Upper lobe of right lung (tissue), 1 donor: Measurements from ENCODE around the gene TICAM1. TPM values are rescaled to one million over a fixed set of nuclear protein-coding genes. Genes with fewer than 3 reads are reported as not detected.
"Not testable (repeated sequence)": the region's sequence is repeated elsewhere in the genome, so short reads cannot be mapped to it uniquely, and the experiment has no call there.

Experiments
- ATAC-seq: fragments of 200-7000 bp; cut with Tn5 transposase; one replicate; pipeline ENCODE4 v1.9.1; 2020; ENCODE audit warnings: mild to moderate bottlenecking, moderate library complexity
- DNase-seq: peaks from one replicate; pipeline ENCODE4 v3.0.0-alpha.2; 2020
- H3K27ac ChIP-seq: fragments of 200-600 bp; one replicate; pipeline ENCODE4 v1.8.0; 2022
- H3K27me3 ChIP-seq: fragments of 200-600 bp; one replicate; pipeline ENCODE4 v1.8.0; 2022; ENCODE audit warnings: mild to moderate bottlenecking
- H3K36me3 ChIP-seq: fragments of 200-600 bp; one replicate; pipeline ENCODE4 v1.8.0; 2022
- H3K4me1 ChIP-seq: fragments of 200-600 bp; one replicate; pipeline ENCODE4 v1.8.0; 2022
- H3K4me3 ChIP-seq: fragments of 200-600 bp; one replicate; pipeline ENCODE4 v1.8.0; 2022; ENCODE audit warnings: mild to moderate bottlenecking
- H3K9me3 ChIP-seq: fragments of 200-600 bp; one replicate; pipeline ENCODE4 v1.8.0; 2022
- CTCF ChIP-seq: fragments of 200-600 bp; IDR thresholded peaks from one replicate; pipeline ENCODE4 v1.8.0; 2022; ENCODE audit warnings: antibody characterized with exemption
- intact Hi-C: fragments of 100-400 bp; cut with DNase I; formaldehyde crosslinking; loops from one replicate; pipeline ENCODE4 v1.11.0; 2022
- total RNA-seq: library from RNA; stranded (reverse); fragmentation: NEBNext Ultra II Directional; extraction: Animal tissue kit (Norgen Biotek cat#: 25700); gene quantifications from one replicate; pipeline ENCODE4 v1.2.1, GENCODE V29; 2021
- donor health status: DM: no; HTN: yes; CAD: no; lungs with severe emphysema.

Gene TICAM1
- total RNA-seq, 1 donor from 2014 or later = 16.6 TPM

GRCh38 chr19:4780860-4781259, 50.7 kb downstream of the TICAM1 start:
- no peaks in the 10 kb centered on the region for H3K9me3 ChIP-seq
- H3K36me3 ChIP-seq = no peaks in the 10 kb centered on the region
- DNase-seq (no peak), ATAC-seq (no peak)
- intact Hi-C loops = no loop called here
- peaks cover 21% of the 10 kb centered on the region for H3K27me3 ChIP-seq
- TF ChIP-seq CTCF = no peak
- no peaks in the 10 kb centered on the region for H3K4me1 ChIP-seq
- H3K27ac ChIP-seq = no peak overlapping the region
- no peak overlapping the region for H3K4me3 ChIP-seq

- intact Hi-C loops, H3K36me3 ChIP-seq, H3K4me3 ChIP-seq, H3K27ac ChIP-seq, ATAC-seq, DNase-seq, H3K9me3 ChIP-seq, H3K27me3 ChIP-seq, H3K4me1 ChIP-seq: not testable (repeated sequence)
Measured at GRCh38 chr19:4778124-4778523, 53.4 kb downstream of the TICAM1 start.

- intact Hi-C loops = no loop called here
- TF ChIP-seq CTCF = no peak
- no peak for ATAC-seq
Measured at GRCh38 chr19:4776436-4777211, 54.9 kb downstream of the TICAM1 start.

GRCh38 chr19:4775627-4776152, 55.8 kb downstream of the TICAM1 start:
- Histone ChIP-seq H3K4me1 (no peaks in the 10 kb centered on the region), H3K36me3 (no peaks in the 10 kb centered on the region), H3K4me3 (no peak overlapping the region), H3K27ac (no peak overlapping the region), H3K27me3 (peaks cover 8% of the 10 kb centered on the region), H3K9me3 (no peaks in the 10 kb centered on the region)
- ATAC-seq = no peak
- intact Hi-C loops = no loop called here
- DNase-seq = no peak
- TF ChIP-seq CTCF = no peak

More at GRCh38 chr19:4776436-4777211, 54.9 kb downstream of the TICAM1 start:
- Histone ChIP-seq H3K27me3 (peaks cover 8% of the 10 kb centered on the region), H3K36me3 (no peaks in the 10 kb centered on the region), H3K4me3 (no peak overlapping the region), H3K4me1 (no peaks in the 10 kb centered on the region), H3K27ac (no peak overlapping the region), H3K9me3 (no peaks in the 10 kb centered on the region)
- no peak for DNase-seq

- Histone ChIP-seq H3K9me3 (no peaks in the 10 kb centered on the region), H3K4me3 (no peak overlapping the region), H3K27me3 (peaks cover 8% of the 10 kb centered on the region), H3K36me3 (no peaks in the 10 kb centered on the region), H3K4me1 (no peaks in the 10 kb centered on the region), H3K27ac (no peak overlapping the region)
- no peak for ATAC-seq
- DNase-seq = no peak
- intact Hi-C loops = no loop called here
- no peak for TF ChIP-seq CTCF
Measured at GRCh38 chr19:4774136-4774535, 57.4 kb downstream of the TICAM1 start.

- DNase-seq (no peak), ATAC-seq (no peak)
- no peaks in the 10 kb centered on the region for H3K9me3 ChIP-seq
- no peak for TF ChIP-seq CTCF
- intact Hi-C loops = no loop called here
- H3K27me3 ChIP-seq = peaks cover 8% of the 10 kb centered on the region
- H3K4me1 ChIP-seq = no peaks in the 10 kb centered on the region
- H3K27ac ChIP-seq = no peak overlapping the region
- H3K36me3 ChIP-seq = no peaks in the 10 kb centered on the region
- no peak overlapping the region for H3K4me3 ChIP-seq
Measured at GRCh38 chr19:4773047-4773640, 58.4 kb downstream of the TICAM1 start.
